ENCODE measurements around the gene NUBPL.

- TF ChIP-seq, protein P1, sequence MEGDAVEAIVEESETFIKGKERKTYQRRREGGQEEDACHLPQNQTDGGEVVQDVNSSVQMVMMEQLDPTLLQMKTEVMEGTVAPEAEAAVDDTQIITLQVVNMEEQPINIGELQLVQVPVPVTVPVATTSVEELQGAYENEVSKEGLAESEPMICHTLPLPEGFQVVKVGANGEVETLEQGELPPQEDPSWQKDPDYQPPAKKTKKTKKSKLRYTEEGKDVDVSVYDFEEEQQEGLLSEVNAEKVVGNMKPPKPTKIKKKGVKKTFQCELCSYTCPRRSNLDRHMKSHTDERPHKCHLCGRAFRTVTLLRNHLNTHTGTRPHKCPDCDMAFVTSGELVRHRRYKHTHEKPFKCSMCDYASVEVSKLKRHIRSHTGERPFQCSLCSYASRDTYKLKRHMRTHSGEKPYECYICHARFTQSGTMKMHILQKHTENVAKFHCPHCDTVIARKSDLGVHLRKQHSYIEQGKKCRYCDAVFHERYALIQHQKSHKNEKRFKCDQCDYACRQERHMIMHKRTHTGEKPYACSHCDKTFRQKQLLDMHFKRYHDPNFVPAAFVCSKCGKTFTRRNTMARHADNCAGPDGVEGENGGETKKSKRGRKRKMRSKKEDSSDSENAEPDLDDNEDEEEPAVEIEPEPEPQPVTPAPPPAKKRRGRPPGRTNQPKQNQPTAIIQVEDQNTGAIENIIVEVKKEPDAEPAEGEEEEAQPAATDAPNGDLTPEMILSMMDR (IDR thresholded peaks at IDR 0.05 in 8 of 11, conservative IDR thresholded peaks at IDR 0.05 in 3 of 11), result no peak
- TF ChIP-seq POLR2A (IDR thresholded peaks at IDR 0.05) (no peak), POLR2AphosphoS5 (IDR thresholded peaks at IDR 0.05) (no peak)
Observed at GRCh38 chr14:31716208-31716607, 155.0 kb downstream of the NUBPL start.
